GM12872 (cell line): ENCODE measurements around the gene ANGEL2.

ENCODE experiments used
- TF ChIP-seq, protein P1 (sequence below): IDR thresholded peaks from 3 replicates; pipeline ENCODE4 v1.5.1; 2011; ENCODE audit warnings: low read depth, mild to moderate bottlenecking, low read length, moderate library complexity; ENCODE audit not compliant: insufficient read depth

ANGEL2 gene

DNA sequence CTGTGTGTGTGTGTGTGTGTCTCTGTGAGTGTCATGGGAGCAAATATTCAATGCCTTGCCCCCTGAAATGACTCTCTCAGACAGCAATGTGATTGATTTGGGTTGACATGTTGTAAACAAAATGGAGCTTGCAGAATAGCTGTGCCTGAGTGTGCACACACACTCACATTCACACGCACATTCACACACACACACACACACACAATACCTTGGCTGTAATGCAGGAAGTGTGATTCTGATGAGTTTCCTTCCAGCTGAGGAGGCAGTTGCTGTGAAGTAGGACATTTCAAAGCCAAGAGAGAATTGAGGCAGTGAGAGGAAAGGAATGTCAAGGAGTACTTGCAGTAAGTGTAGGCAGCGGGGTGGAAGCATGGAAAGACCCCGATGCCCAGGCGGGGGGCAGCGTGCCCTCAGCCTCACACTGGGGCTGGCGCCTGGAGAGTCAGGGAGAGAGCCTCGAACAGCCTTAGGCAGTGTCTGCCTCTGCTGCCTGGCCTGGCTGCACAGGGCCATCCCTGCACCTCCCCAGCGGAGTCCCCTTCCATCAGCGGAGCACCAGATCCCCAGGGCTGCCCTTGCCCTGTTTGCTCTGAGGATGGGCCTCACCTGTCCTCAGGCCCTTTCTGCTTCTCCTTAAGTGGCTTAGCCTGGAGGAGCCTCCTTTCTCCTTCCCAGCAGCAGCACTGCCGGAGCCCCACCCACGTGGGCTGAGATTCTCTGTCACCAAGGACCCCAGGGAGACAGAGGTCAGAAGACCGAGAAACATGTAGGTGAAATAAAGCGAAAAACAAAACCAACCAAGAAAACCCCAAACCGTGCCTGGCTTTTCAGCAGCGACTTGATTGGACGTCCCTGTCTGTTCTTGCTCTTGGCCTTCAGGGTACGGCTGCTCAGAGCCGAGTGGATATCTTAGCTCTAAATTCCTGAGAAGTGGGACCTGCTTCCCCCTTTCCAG, 56.1 kb downstream of the ANGEL2 start:
- TF ChIP-seq, protein P1, sequence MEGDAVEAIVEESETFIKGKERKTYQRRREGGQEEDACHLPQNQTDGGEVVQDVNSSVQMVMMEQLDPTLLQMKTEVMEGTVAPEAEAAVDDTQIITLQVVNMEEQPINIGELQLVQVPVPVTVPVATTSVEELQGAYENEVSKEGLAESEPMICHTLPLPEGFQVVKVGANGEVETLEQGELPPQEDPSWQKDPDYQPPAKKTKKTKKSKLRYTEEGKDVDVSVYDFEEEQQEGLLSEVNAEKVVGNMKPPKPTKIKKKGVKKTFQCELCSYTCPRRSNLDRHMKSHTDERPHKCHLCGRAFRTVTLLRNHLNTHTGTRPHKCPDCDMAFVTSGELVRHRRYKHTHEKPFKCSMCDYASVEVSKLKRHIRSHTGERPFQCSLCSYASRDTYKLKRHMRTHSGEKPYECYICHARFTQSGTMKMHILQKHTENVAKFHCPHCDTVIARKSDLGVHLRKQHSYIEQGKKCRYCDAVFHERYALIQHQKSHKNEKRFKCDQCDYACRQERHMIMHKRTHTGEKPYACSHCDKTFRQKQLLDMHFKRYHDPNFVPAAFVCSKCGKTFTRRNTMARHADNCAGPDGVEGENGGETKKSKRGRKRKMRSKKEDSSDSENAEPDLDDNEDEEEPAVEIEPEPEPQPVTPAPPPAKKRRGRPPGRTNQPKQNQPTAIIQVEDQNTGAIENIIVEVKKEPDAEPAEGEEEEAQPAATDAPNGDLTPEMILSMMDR = no peak

DNA sequence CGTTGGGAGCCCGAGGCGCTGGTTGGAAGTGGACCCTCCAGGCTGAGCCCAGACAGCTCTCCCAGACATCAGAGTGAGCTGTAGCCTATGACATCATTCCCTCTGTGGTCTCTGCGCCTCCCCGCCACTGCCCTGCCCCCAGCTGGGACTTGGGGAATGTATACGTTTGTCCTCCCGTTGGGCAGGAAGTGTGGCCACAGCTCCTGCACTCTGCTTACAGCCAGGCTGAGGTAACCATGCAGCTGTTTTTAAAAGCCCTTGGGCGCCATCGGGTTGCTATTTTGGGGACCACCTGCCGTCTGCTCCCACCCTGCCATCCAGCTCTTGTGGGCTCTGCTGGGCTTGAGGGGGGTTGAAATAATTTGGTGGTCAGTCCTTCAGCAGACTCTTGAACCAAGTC, 57.5 kb downstream of the ANGEL2 start:
- TF ChIP-seq, protein P1 = no peak

DNA sequence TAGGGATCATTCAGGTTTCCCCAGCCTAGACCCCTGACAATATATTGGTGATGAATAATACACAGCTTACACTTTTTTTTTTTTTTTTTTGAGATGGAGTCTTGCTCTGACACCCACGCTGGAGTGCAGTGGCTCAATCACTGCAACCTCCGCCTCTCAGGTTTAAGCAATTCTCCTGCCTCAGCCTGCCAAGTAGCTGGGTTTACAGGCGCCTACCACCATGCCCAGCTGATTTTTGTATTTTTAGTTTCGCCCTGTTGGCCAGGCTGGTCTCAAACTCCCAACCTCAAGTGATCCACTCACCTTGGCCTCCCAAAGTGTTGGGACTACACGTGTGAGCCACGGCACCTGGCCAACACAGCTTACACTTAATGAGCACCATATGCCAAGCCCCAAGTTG, 58.1 kb downstream of the ANGEL2 start:
- TF ChIP-seq, protein P1 = no peak

DNA sequence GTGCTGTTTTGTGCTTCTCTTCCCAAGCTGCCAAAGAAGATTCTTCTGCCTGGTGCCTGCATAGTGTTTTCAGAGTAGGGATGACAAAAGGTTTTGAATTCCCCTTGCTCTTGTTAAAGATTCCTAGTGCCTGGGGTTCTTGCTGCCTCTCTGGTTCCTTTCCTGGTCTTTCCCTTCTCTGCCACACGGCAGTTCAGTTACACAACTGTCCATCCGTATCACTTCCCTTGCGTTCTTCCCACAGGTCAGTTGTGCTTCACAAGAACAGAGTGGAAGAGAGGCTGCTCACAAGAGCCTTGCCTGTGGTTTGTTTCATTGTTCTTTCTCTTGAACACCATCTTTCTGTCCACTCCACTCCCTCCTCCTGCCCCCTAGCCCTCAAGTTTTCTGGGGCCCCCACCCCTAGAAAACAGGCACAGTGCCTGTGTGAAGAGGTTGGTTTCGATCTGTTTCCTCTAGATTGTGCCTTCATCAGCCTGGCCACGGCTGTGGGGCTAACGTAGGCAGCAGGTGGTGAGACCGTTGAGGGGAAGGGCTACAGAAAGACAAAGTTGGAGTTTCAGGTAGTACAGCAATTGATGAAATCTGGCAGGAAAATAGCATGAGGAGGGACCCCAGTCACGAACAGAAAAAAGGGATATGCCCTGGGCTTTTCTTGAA, 59.6 kb downstream of the ANGEL2 start:
- TF ChIP-seq, protein P1 = no peak

DNA sequence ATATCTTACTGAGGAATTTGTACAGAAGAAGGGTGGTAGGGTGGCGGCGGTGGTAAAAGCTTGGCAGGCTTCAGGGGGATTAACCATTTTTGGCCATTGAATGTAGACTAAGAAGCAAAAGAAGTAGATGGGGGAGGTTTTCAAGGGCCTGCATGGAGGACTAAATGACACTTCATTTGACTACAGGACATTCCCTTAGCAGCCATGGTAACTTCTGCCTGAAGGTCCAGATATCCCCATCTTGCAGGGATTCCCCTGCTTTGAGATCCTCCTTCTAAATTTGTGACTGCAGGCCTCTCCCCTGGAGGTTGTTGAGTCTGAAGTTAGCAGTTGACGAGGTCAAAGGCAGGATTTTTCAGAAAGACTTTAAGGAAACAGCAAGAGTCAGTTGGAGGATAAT, 60.6 kb downstream of the ANGEL2 start:
- TF ChIP-seq, protein P1 = no peak

DNA sequence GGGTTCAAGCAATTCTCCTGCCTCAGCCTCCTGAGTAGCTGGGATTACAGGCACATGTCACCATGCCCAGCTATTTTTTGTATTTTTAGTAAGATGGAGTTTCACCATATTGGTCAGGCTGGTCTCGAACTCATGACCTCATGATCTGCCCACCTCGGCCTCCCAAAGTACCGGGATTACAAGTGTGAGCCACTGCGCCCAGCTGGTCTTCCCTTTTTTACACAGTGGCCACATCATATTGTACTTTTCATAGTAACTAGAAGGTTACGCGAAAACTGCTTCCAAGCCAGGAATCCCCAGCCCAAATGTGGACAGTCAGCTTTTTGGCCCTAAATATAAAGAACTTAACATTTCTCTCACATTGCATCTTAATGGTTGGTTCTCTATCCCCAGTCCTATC, 61.2 kb downstream of the ANGEL2 start:
- TF ChIP-seq, protein P1 = no peak

DNA sequence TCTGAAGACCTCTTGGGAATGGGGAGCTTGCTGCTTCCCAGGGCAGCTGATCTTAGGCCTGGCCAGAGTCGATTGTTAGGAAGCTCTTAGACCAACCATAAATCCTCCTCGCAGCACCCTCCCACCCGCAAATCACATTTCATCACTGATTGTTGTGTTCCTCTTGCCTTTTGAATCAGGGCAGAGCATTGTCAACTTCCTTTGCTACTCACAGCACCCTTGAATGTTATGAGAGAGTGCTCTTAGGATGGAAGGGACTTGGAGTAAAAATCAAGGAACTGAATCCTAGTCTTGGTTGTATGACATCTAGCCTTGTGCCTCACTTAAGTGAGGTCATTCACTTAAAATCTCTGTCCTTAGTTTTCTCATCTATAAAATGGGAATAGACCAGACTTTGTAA, 62.3 kb downstream of the ANGEL2 start:
- TF ChIP-seq, protein P1 = no peak
